HEK293 (cell line): ENCODE data around the gene CLIC4.

Experiments
- CTCF ChIP-seq: fragments of 450-650 bp; formaldehyde crosslinking; IDR thresholded peaks from 2 replicates; pipeline ENCODE4 v1.5.1; 2016; ENCODE audit warnings: missing biosample characterization, missing genetic modification characterization
- GLI2 ChIP-seq: fragments of 450-650 bp; formaldehyde crosslinking; IDR thresholded peaks from 2 replicates; pipeline ENCODE4; 2017; ENCODE audit warnings: missing biosample characterization, missing genetic modification characterization, low read depth, borderline replicate concordance
- HIC1 ChIP-seq: fragments of 450-650 bp; formaldehyde crosslinking; IDR thresholded peaks from 2 replicates; pipeline ENCODE4 v1.5.1; 2016; ENCODE audit warnings: missing biosample characterization, missing genetic modification characterization
- KLF16 ChIP-seq: fragments of 450-650 bp; formaldehyde crosslinking; IDR thresholded peaks from 2 replicates; pipeline ENCODE4 v1.5.1; 2017; ENCODE audit warnings: missing biosample characterization, missing genetic modification characterization
- KLF7 ChIP-seq: fragments of 450-650 bp; formaldehyde crosslinking; IDR thresholded peaks from 2 replicates; pipeline ENCODE4 v1.5.1; 2016; ENCODE audit warnings: missing biosample characterization, missing genetic modification characterization, borderline replicate concordance
- OSR2 ChIP-seq: fragments of 450-650 bp; formaldehyde crosslinking; IDR thresholded peaks from 2 replicates; pipeline ENCODE4 v1.5.1; 2016; ENCODE audit warnings: missing biosample characterization, missing genetic modification characterization
- PBX3 ChIP-seq: sonication (generic); formaldehyde crosslinking; IDR thresholded peaks from 2 replicates; pipeline ENCODE4 v1.8.1; 2022; ENCODE audit warnings: mild to moderate bottlenecking, moderate library complexity, missing genetic modification reagents
- PRDM1 ChIP-seq: fragments of 450-650 bp; formaldehyde crosslinking; IDR thresholded peaks from 2 replicates; pipeline ENCODE4; 2016; ENCODE audit warnings: missing biosample characterization, missing genetic modification characterization
- SP7 ChIP-seq: fragments of 450-650 bp; formaldehyde crosslinking; IDR thresholded peaks from 2 replicates; pipeline ENCODE4 v1.5.1; 2016; ENCODE audit warnings: missing biosample characterization, missing genetic modification characterization
- ZBTB11 ChIP-seq: fragments of 450-650 bp; formaldehyde crosslinking; conservative IDR thresholded peaks from 2 replicates; pipeline ENCODE4 v1.5.1; 2016; ENCODE audit warnings: low read depth, missing biosample characterization, missing genetic modification characterization
- ZBTB20 ChIP-seq: fragments of 450-650 bp; formaldehyde crosslinking; IDR thresholded peaks from 2 replicates; pipeline ENCODE4 v1.5.1; 2016; ENCODE audit warnings: missing biosample characterization, missing genetic modification characterization
- ZBTB21 ChIP-seq: fragments of 450-650 bp; formaldehyde crosslinking; IDR thresholded peaks from 2 replicates; pipeline ENCODE4 v1.5.1; 2017; ENCODE audit warnings: missing biosample characterization, missing genetic modification characterization
- ZBTB44 ChIP-seq: fragments of 450-650 bp; IDR thresholded peaks from 2 replicates; pipeline ENCODE4 v1.5.1; 2018; ENCODE audit warnings: missing biosample characterization, mild to moderate bottlenecking, missing genetic modification characterization
- ZFHX2 ChIP-seq: fragments of 450-650 bp; formaldehyde crosslinking; conservative IDR thresholded peaks from 2 replicates; pipeline ENCODE4 v1.5.1; 2016; ENCODE audit warnings: missing biosample characterization, missing genetic modification characterization
- ZIC2 ChIP-seq: fragments of 450-650 bp; formaldehyde crosslinking; IDR thresholded peaks from 2 replicates; pipeline ENCODE4 v1.5.1; 2016; ENCODE audit warnings: missing biosample characterization, missing genetic modification characterization
- ZNF121 ChIP-seq: fragments of 450-650 bp; formaldehyde crosslinking; IDR thresholded peaks from 2 replicates; pipeline ENCODE4 v1.5.1; 2016; ENCODE audit warnings: missing biosample characterization, missing genetic modification characterization
- ZNF211 ChIP-seq: fragments of 450-650 bp; formaldehyde crosslinking; IDR thresholded peaks from 2 replicates; pipeline ENCODE4 v1.5.1; 2016; ENCODE audit warnings: low read depth, missing biosample characterization, missing genetic modification characterization
- ZNF302 ChIP-seq: fragments of 450-650 bp; formaldehyde crosslinking; IDR thresholded peaks from 2 replicates; pipeline ENCODE4 v1.5.1; 2016; ENCODE audit warnings: missing biosample characterization, missing genetic modification characterization, low read depth
- ZNF501 ChIP-seq: fragments of 450-650 bp; formaldehyde crosslinking; IDR thresholded peaks from 2 replicates; pipeline ENCODE4 v1.5.1; 2016; ENCODE audit warnings: missing biosample characterization, missing genetic modification characterization
- ZNF514 ChIP-seq: fragments of 450-650 bp; formaldehyde crosslinking; IDR thresholded peaks from 2 replicates; pipeline ENCODE4 v1.5.1; 2016; ENCODE audit warnings: missing biosample characterization, missing genetic modification characterization
- ZNF529 ChIP-seq: fragments of 450-650 bp; formaldehyde crosslinking; IDR thresholded peaks from 2 replicates; pipeline ENCODE4 v1.5.1; 2017; ENCODE audit warnings: missing genetic modification characterization, missing biosample characterization; ENCODE audit not compliant: insufficient replicate concordance
- ZNF585B ChIP-seq: fragments of 450-650 bp; formaldehyde crosslinking; IDR thresholded peaks from 2 replicates; pipeline ENCODE4 v1.5.1; 2016; ENCODE audit warnings: missing biosample characterization, missing genetic modification characterization
- ZNF645 ChIP-seq: fragments of 450-650 bp; formaldehyde crosslinking; IDR thresholded peaks from 2 replicates; pipeline ENCODE4; 2016; ENCODE audit warnings: missing biosample characterization, missing genetic modification characterization
- ZNF747 ChIP-seq: fragments of 450-650 bp; formaldehyde crosslinking; IDR thresholded peaks from 2 replicates; pipeline ENCODE4 v1.5.1; 2016; ENCODE audit warnings: missing biosample characterization, missing genetic modification characterization
- ZNF76 ChIP-seq: fragments of 450-650 bp; formaldehyde crosslinking; IDR thresholded peaks from 2 replicates; pipeline ENCODE4; 2016; ENCODE audit warnings: low read depth, missing biosample characterization, missing genetic modification characterization, borderline replicate concordance
- ZNF768 ChIP-seq: fragments of 450-650 bp; formaldehyde crosslinking; IDR thresholded peaks from 2 replicates; pipeline ENCODE4 v1.5.1; 2018; ENCODE audit warnings: missing biosample characterization, mild to moderate bottlenecking, missing genetic modification characterization
- ZNF791 ChIP-seq: fragments of 450-650 bp; formaldehyde crosslinking; IDR thresholded peaks from 2 replicates; pipeline ENCODE4 v1.5.1; 2016; ENCODE audit warnings: missing biosample characterization, missing genetic modification characterization
- ZSCAN23 ChIP-seq: fragments of 450-650 bp; formaldehyde crosslinking; IDR thresholded peaks from 2 replicates; pipeline ENCODE4 v1.5.1; 2016; ENCODE audit warnings: missing biosample characterization, missing genetic modification characterization
- ZSCAN30 ChIP-seq: fragments of 450-650 bp; IDR thresholded peaks from 2 replicates; pipeline ENCODE4 v1.5.1; 2018; ENCODE audit warnings: missing biosample characterization, mild to moderate bottlenecking, missing genetic modification characterization, moderate library complexity

CLIC4 gene

GRCh38 chr1:24744911-24745710 is at the start of gene CLIC4 (continued):
- TF ChIP-seq ZNF211 (tag by site-specific recombination) (no peak), ZBTB11 (tag by site-specific recombination) (peak; percentile 50; the same call in 1 of the 2 replicates), ZNF121 (tag by site-specific recombination) (no peak), SP7 (tag by site-specific recombination) (peak; percentile 94), ZBTB20 (peak; percentile 73; the same call in 1 of the 2 replicates), ZSCAN23 (tag by site-specific recombination) (peak; percentile 35; the same call in 1 of the 2 replicates), ZNF76 (tag by site-specific recombination) (no peak), GLI2 (no peak), ZFHX2 (tag by site-specific recombination) (peak; percentile 97), ZNF514 (tag by site-specific recombination) (no peak), ZNF501 (tag by site-specific recombination) (peak; percentile 57), OSR2 (tag by site-specific recombination) (peak; percentile 80), ZNF645 (no peak), ZSCAN30 (peak; percentile 13), ZNF768 (tag by site-specific recombination) (no peak; the same call in 1 of the 2 replicates), ZBTB21 (tag by site-specific recombination) (peak; percentile 57), ZNF529 (tag by site-specific recombination) (no peak), ZNF585B (tag by site-specific recombination) (no peak), ZIC2 (tag by site-specific recombination) (peak; percentile 96), ZNF791 (no peak), ZNF302 (tag by site-specific recombination) (no peak), ZBTB44 (peak; percentile 98), ZNF747 (tag by site-specific recombination) (no peak), HIC1 (tag by site-specific recombination) (peak; percentile 98), CTCF (tag by site-specific recombination) (peak; percentile 77), PRDM1 (tag by site-specific recombination) (peak; percentile 57; the same call in 1 of the 2 replicates), PBX3 (CRISPR knock-in tag) (no peak), KLF7 (tag by site-specific recombination) (peak; percentile 89; the same call in 1 of the 2 replicates), KLF16 (peak; percentile 98)
